GM23338 (cell line): ENCODE results near the gene TPK1. TPM values are rescaled to one million over a fixed set of nuclear protein-coding genes. Genes with fewer than 3 reads are reported as not detected.
A peak's percentile ranks its signal among the peaks of the same experiment; 100 is the strongest.

ENCODE experiments used
- ATAC-seq: fragments of 200-7000 bp; cut with Tn5 transposase; 3 replicates; pipeline ENCODE4 v1.9.1; 2020
- DNase-seq: peaks from one replicate; pipeline ENCODE4 v3.0.0-alpha.2; 2015; ENCODE audit warnings: low spot score
- H2AFZ ChIP-seq: fragments of 200-600 bp; sonication (generic); 2 replicates; pipeline ENCODE4 v1.8.0; 2016; ENCODE audit warnings: antibody characterized with exemption, mild to moderate bottlenecking, moderate library complexity
- H3F3A ChIP-seq: fragments of 200-600 bp; sonication (generic); replicated peaks from 2 replicates; pipeline ENCODE4 v1.8.0; 2017; ENCODE audit warnings: antibody characterized with exemption, mixed run types, low read depth
- H3K27ac ChIP-seq: fragments of 200-600 bp; sonication (generic); 2 replicates; pipeline ENCODE4 v1.6.1; 2016; ENCODE audit warnings: low read depth
- H3K27me3 ChIP-seq: fragments of 200-600 bp; sonication (generic); 2 replicates; pipeline ENCODE4 v1.8.0; 2016; ENCODE audit warnings: mild to moderate bottlenecking, mixed run types, moderate library complexity; ENCODE audit not compliant: insufficient read depth
- H3K36me3 ChIP-seq: fragments of 200-600 bp; sonication (generic); 2 replicates; pipeline ENCODE4 v1.8.0; 2016; ENCODE audit warnings: mild to moderate bottlenecking; ENCODE audit not compliant: insufficient read depth
- H3K4me1 ChIP-seq: fragments of 200-600 bp; sonication (generic); 2 replicates; pipeline ENCODE4 v1.8.0; 2016; ENCODE audit warnings: mild to moderate bottlenecking, moderate library complexity; ENCODE audit not compliant: insufficient read depth
- H3K4me2 ChIP-seq: fragments of 200-600 bp; sonication (generic); 2 replicates; pipeline ENCODE4 v1.7.1; 2017; ENCODE audit warnings: mixed run types
- H3K4me3 ChIP-seq: fragments of 200-600 bp; sonication (generic); 2 replicates; pipeline ENCODE4 v1.6.1; 2016; ENCODE audit warnings: mixed run types
- H3K79me2 ChIP-seq: fragments of 200-600 bp; sonication (generic); replicated peaks from 2 replicates; pipeline ENCODE4 v1.8.0; 2017; ENCODE audit warnings: mild to moderate bottlenecking; ENCODE audit not compliant: insufficient read depth
- H3K9me2 ChIP-seq: fragments of 200-600 bp; sonication (generic); 2 replicates; pipeline ENCODE4 v1.8.0; 2017; ENCODE audit not compliant: insufficient read depth
- H4K20me1 ChIP-seq: fragments of 200-600 bp; sonication (generic); replicated peaks from 2 replicates; pipeline ENCODE4 v1.8.0; 2017; ENCODE audit warnings: mild to moderate bottlenecking; ENCODE audit not compliant: insufficient read depth
- H3K27ac Mint-ChIP-seq: 2 replicates; pipeline ENCODE4 v1.8.0; 2020; ENCODE audit warnings: inconsistent platforms, mild to moderate bottlenecking, moderate library complexity, mixed read lengths
- H3K27me3 Mint-ChIP-seq: 3 replicates; pipeline ENCODE4 v1.8.0; 2022; ENCODE audit warnings: low read depth, mild to moderate bottlenecking, moderate library complexity, mixed read lengths, inconsistent platforms; ENCODE audit not compliant: insufficient read depth, poor library complexity
- H3K36me3 Mint-ChIP-seq: 3 replicates; pipeline ENCODE4 v1.8.0; 2021; ENCODE audit warnings: low read depth, mild to moderate bottlenecking, inconsistent platforms, moderate library complexity, mixed read lengths
- H3K4me1 Mint-ChIP-seq: 3 replicates; pipeline ENCODE4 v1.8.0; 2020; ENCODE audit warnings: mild to moderate bottlenecking, inconsistent platforms, mixed read lengths
- H3K4me3 Mint-ChIP-seq: 3 replicates; pipeline ENCODE4 v1.8.0; 2021; ENCODE audit warnings: moderate library complexity, mild to moderate bottlenecking, inconsistent platforms, mixed read lengths
- H3K9me3 Mint-ChIP-seq: 3 replicates; pipeline ENCODE4 v1.8.0; 2020; ENCODE audit warnings: moderate library complexity, mild to moderate bottlenecking, inconsistent platforms, mixed read lengths
- CREB1 ChIP-seq: fragments of 250-450 bp; sonication (Bioruptor Pico); IDR thresholded peaks from 2 replicates; pipeline ENCODE4 v1.5.0; 2020; ENCODE audit warnings: low read depth, mild to moderate bottlenecking, moderate library complexity
- EZH2 ChIP-seq: fragments of 200-600 bp; sonication (generic); IDR thresholded peaks from one replicate; pipeline ENCODE4 v1.8.0; 2017; ENCODE audit warnings: antibody characterized with exemption, mild to moderate bottlenecking, low read depth; ENCODE audit not compliant: unreplicated experiment
- EZH2phosphoT487 ChIP-seq: fragments of 200-600 bp; sonication (generic); IDR thresholded peaks from one replicate; pipeline ENCODE4 v1.8.1; 2018; ENCODE audit warnings: antibody characterized with exemption; ENCODE audit not compliant: unreplicated experiment
- JUNB ChIP-seq: IDR thresholded peaks from one replicate; pipeline ENCODE4 v1.6.1; 2016; ENCODE audit warnings: antibody characterized with exemption; ENCODE audit not compliant: unreplicated experiment
- NANOG ChIP-seq: IDR thresholded peaks from 2 replicates; pipeline ENCODE4 v1.6.1; 2016; ENCODE audit warnings: antibody characterized with exemption, borderline replicate concordance
- STAT1 ChIP-seq: IDR thresholded peaks from one replicate; pipeline ENCODE4 v1.6.1; 2016; ENCODE audit warnings: antibody characterized with exemption; ENCODE audit not compliant: unreplicated experiment
- ZNF331 ChIP-seq: fragments of 250-450 bp; sonication (Bioruptor Pico); IDR thresholded peaks from 2 replicates; pipeline ENCODE4 v1.5.0; 2020; ENCODE audit warnings: low read depth, mild to moderate bottlenecking, moderate library complexity
- polyA plus RNA-seq: library from polyadenylated mRNA; unstranded; fragments of >200 nt; fragmentation: Nextera tagmentation; extraction: Ambion mirVana; gene quantifications from 2 replicates; pipeline ENCODE4 v1.2.1, GENCODE V29; 2016
- total RNA-seq: library from RNA; depleted of rRNA; stranded (reverse); fragments of >200 nt; shearing (Covaris generic); gene quantifications from 2 replicates; pipeline ENCODE4 v1.2.3, GENCODE V29; 2014
- TF ChIP-seq, protein P1 (sequence below), 2 experiments: fragments of 200-600 bp in 1 of 2; sonication (generic) in 1 of 2; conservative IDR thresholded peaks; 2 replicates each; pipeline versions ENCODE4 v1.5.1 to v1.6.1; 2016 to 2017; ENCODE audit warnings: antibody characterized with exemption in 2 of 2, low read depth in 2 of 2, mild to moderate bottlenecking in 2 of 2, moderate library complexity in 1 of 2
- TF ChIP-seq, protein P2 (sequence below): IDR thresholded peaks from 2 replicates; pipeline ENCODE4 v1.6.1; 2016; ENCODE audit warnings: antibody characterized with exemption

The TPK1 gene
- total and polyA plus RNA-seq, 2 experiments from 2014 or later, result 2.6 to 2.9 TPM

DNA sequence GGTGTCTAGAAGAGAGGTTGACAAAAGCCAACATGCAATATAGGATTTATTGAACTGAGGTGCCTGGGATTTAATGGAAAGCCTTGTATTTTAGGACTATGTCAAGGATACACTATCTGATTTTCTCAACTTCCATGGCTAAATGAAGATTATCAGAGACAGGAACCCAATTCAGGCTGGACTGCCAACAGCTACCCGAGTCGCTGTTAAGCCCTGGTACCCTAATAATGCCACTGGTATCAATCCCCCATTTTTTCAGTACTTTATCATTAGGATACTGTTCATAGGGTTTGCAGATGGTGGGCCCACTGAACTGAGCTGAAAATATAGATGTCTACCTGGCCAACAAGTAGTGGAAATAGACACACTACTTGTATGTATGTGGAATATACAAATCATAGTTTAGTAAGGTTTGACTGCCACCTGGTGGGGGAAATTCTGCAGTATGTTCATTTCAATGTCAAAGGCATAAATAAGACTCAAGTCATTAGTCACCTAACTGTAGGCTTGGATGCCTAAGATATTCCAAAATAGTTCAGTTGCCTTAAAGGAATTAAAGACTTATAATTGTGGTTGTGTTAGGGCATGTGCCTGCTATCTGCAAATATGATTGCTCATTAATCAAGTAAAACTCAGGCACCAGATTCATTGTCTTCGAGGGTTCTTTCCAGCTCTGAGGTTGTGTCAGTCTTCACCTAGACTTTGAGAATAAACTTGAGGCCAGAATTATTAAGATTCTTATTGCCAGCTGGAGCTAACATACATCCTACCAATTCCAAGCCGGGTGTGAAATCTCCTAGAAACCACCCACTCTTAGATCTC is 398.3 kb downstream of the TPK1 start:
- Mint-ChIP-seq H3K36me3 (no peaks in the 10 kb centered on the region), H3K4me3 (no peak overlapping the region), H3K27ac (no peak overlapping the region), H3K4me1 (no peaks in the 10 kb centered on the region), H3K9me3 (no peaks in the 10 kb centered on the region; the same call in 2 of the 3 replicates), H3K27me3 (no peaks in the 10 kb centered on the region)
- Histone ChIP-seq H3K27ac (no peak overlapping the region), H3F3A (no peaks in the 10 kb centered on the region), H3K4me1 (no peaks in the 10 kb centered on the region), H3K4me2 (no peak overlapping the region), H3K79me2 (no peaks in the 10 kb centered on the region), H3K4me3 (no peak overlapping the region), H4K20me1 (no peaks in the 10 kb centered on the region), H3K9me2 (0 out of 2 replicates have a peak, but pooled peaks cover 12% of the 10 kb centered on the region), H2AFZ (no peak overlapping the region), H3K27me3 (no peaks in the 10 kb centered on the region), H3K36me3 (no peaks in the 10 kb centered on the region)
- ATAC-seq, result peak; percentile 80
- DNase-seq, result peak; percentile 85
- TF ChIP-seq, protein P1, sequence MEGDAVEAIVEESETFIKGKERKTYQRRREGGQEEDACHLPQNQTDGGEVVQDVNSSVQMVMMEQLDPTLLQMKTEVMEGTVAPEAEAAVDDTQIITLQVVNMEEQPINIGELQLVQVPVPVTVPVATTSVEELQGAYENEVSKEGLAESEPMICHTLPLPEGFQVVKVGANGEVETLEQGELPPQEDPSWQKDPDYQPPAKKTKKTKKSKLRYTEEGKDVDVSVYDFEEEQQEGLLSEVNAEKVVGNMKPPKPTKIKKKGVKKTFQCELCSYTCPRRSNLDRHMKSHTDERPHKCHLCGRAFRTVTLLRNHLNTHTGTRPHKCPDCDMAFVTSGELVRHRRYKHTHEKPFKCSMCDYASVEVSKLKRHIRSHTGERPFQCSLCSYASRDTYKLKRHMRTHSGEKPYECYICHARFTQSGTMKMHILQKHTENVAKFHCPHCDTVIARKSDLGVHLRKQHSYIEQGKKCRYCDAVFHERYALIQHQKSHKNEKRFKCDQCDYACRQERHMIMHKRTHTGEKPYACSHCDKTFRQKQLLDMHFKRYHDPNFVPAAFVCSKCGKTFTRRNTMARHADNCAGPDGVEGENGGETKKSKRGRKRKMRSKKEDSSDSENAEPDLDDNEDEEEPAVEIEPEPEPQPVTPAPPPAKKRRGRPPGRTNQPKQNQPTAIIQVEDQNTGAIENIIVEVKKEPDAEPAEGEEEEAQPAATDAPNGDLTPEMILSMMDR (conservative IDR thresholded peaks at IDR 0.05; ENCODE audit: low read depth in 2 of 2), result peak; percentile 75 to 88
- no peak for TF ChIP-seq EZH2

DNA sequence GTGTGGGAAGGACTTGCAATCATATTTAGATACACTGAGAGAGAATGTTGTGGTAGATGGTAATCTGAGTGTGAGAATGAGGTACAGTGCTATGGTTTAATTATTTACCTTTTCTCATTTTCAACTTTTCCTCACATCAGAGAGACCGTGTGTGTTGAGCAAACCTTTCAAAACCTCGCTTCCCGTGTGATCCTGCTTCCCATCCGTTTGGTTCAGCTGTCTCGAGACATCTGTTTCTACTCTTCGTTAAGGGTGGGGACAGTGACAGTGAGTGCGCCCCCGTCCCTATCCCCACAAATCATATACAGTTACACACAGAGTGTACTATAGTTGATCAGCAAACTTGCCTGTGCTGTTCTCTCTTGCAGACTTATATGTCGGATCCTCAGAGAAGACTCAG is 399.4 kb downstream of the TPK1 start:
- Histone ChIP-seq H3K4me2 (no peak overlapping the region), H2AFZ (peak overlapping the region; percentile 59; the same call in 1 of the 2 replicates), H3K4me1 (no peaks in the 10 kb centered on the region), H3K27ac (no peak overlapping the region), H4K20me1 (no peaks in the 10 kb centered on the region), H3K36me3 (no peaks in the 10 kb centered on the region), H3K4me3 (no peak overlapping the region), H3F3A (no peaks in the 10 kb centered on the region), H3K79me2 (no peaks in the 10 kb centered on the region), H3K27me3 (no peaks in the 10 kb centered on the region), H3K9me2 (0 out of 2 replicates have a peak, but pooled peaks cover 3% of the 10 kb centered on the region)
- Mint-ChIP-seq H3K36me3 (no peaks in the 10 kb centered on the region), H3K27ac (no peak overlapping the region), H3K4me3 (no peak overlapping the region), H3K27me3 (no peaks in the 10 kb centered on the region), H3K4me1 (no peaks in the 10 kb centered on the region), H3K9me3 (no peaks in the 10 kb centered on the region; the same call in 2 of the 3 replicates)
- no peak for DNase-seq
- no peak for TF ChIP-seq CREB1
- no peak for TF ChIP-seq ZNF331 (CRISPR knock-in tag)
- no peak for TF ChIP-seq JUNB
- TF ChIP-seq, protein P1 (conservative IDR thresholded peaks at IDR 0.05; ENCODE audit: low read depth in 2 of 2), result no peak
- no peak for TF ChIP-seq NANOG
- TF ChIP-seq, protein P2, sequence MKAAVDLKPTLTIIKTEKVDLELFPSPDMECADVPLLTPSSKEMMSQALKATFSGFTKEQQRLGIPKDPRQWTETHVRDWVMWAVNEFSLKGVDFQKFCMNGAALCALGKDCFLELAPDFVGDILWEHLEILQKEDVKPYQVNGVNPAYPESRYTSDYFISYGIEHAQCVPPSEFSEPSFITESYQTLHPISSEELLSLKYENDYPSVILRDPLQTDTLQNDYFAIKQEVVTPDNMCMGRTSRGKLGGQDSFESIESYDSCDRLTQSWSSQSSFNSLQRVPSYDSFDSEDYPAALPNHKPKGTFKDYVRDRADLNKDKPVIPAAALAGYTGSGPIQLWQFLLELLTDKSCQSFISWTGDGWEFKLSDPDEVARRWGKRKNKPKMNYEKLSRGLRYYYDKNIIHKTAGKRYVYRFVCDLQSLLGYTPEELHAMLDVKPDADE, result no peak
- no peak for TF ChIP-seq EZH2phosphoT487
- no peak for TF ChIP-seq STAT1
- ATAC-seq, result no peak
